GM18517 (cell line): ENCODE results near the gene AUP1.
"Not testable (repeated sequence)": the region's sequence is repeated elsewhere in the genome, so short reads cannot be mapped to it uniquely, and the experiment has no call there.

Experiments
- ATAC-seq: cut with Tn5 transposase; IDR thresholded peaks from one replicate; pipeline ENCODE4 v1.9.1; 2021; ENCODE audit warnings: mild to moderate bottlenecking, moderate library complexity; ENCODE audit not compliant: unreplicated experiment

The AUP1 gene

DNA sequence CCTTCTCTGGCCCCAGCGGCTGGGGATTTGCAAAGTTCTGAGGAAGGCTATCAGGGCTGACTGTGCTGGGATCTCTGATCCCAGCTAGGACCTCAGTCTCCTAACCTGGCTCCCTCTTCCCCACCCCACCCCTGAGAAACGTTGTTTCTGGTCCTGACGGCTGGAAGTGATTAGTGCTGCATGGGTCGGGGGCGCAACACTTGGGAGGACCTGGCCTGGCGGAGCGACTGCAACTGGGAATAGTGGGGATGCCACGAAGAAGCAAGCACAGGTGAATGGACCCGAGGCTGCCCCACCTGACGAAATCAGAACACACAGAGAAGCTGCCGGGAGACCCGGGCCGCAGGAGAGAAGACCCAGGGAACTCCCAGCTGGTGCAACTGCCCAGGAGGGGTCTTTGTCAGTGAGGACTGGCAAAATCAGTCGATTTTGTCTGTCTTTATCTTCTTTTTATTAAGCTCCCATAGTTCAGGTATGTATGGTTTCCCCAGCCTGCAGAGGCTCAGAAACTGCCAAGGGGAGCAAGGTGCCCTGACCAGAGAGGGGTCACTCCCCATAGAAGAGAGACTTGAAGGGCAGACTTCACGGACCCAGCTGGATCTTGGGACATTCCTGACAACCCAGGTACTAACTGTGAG is 29.4 kb downstream of the AUP1 start:
- no peak for ATAC-seq

DNA sequence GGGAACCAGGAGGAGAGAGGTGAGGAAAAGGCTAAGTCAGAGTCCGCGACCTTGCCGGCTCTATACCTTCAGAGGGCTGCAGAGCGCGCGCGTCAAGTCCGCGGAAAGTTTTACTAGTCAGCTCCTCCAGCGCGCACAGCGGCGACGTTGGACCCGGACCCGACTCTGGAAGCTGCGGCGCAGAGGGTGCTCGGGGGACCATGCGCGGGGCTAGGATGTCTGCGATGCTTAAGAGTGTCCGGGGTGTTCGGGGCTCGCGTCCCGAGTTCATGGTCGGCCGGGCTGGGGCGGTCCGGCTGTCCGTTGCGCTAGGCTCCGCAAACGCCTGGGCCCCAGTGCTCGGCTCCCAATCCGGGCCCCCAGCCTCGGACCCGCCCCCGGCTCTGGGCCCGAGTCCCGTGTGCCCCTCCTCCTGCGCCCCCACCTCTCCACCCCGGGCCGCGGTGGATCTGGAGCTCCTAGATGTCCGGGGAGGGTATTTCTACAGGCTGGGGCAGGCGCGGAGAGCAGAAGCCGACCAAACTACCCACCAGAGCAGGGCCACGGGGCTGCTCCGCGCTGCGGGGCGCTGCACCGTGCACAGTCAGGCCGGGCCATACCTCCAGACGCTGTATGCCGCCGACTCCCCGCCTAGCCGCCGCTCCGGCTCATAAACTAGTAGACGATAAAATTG is 30.1 kb downstream of the AUP1 start, which contains the start of gene LBX2:
Gene LBX2 (minus strand): TSS at position 337 of the 673 bp plus-strand sequence. CDS start 66 bp downstream, at position 271.
- ATAC-seq = no peak

DNA sequence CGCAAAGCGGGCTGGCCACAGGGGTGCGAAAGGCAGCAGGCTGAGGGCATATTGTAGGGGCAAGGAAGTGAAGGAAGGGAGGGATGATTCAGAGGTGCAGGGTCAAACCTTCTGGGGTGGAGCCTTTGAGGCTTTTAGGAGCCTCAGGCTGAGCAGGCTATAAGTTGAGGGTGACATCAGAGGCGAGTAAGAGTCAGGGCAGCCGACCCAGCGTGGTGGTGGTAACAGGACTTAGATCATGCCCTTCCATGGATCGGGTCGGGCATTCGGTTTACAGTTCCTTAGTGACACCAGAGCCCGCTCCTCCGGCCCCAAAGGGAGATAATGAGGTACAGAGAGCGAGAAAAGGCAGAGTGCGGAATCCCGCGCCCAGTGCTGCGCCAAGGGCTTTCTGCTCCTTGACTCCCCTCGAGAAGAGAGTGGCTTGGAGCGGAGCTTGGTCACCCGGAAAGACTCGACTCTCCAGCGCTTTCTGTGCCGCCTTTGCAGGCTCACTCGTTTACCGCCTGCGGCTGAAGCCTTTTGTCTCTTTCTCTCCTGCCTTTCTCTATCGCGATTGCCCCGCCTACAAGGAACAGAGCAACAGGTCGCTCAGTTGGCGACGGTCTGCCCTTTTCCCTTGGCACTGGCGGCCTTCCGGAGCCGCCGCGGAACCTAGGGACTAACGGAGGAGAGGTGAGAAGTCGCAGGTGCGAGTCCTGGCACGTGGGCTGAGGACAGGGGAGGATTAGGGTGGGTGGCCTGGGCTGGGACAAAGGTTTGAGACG is 30.8 kb downstream of the AUP1 start:
- ATAC-seq = no peak

DNA sequence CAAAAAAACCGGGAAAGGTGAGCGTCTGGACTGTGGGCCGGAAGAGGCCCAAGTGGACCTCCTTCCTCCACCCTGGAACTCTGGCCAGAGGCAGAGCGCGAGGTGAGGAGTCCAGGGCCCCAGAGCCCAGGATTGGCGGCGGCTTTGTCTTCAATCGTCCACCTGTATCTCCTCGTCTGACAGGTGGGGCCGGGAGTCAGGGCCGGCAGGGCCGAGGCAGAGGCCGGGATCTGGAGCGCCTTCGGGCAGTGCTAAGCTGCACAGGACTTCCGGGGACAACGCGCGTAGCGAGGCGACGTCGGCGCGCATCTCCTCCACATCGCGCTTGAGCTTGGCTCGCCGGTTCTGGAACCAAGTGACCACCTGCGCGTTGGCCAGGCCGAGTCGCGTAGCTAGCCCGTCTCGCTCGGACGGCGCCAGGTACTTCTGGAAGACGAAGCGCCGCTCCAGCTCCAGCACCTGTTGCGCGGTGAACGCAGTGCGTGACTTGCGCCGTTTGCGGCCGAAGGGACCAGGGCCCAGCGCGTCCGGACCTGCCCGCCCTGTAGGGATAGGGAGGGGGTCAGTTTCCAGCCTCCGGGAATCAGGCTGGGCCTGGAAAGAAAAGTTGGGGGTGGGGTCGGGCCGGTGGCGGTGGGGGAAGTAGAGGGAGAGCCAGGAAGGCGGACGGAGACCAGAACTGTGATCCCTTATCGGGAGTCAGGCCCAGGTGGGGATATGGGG is 31.6 kb downstream of the AUP1 start:
- ATAC-seq = no peak

DNA sequence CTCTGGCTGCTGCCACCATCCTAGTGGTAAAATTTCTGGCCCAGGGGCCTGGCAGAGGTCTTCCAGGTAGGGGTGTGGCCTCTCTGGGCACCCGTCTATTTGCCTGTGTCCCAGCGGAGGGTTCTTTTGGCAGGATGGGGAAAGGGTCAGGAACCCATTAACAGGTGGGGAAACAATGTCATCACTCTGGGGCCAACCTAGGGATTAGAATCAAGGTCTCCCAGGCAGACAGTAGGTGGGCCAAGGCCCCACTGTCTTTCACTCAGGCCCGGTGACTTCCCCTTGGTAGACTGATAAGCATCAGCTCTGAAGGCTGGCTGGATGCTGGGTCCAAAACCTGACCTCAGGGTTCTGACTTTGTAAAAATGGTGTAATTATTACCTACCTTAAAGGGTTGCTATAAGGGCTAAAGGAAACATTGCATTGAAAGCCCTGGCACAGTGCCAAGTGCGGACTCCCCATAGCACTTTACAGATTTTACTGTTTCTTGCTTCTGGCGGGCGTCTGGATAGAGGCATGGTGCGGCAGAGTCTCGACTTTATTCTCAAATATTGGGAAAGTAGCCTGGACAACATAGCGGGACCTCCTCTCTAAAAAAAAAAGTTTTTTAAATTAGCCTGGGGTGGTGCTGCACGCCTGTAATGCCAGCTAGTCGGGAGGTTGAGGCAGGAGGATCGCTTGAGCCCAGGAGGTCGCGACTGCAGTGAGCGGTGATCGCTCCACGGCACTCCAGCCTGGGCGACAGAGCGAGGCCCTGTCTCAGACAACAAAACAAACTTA is 32.3 kb downstream of the AUP1 start:
- ATAC-seq = no peak

DNA sequence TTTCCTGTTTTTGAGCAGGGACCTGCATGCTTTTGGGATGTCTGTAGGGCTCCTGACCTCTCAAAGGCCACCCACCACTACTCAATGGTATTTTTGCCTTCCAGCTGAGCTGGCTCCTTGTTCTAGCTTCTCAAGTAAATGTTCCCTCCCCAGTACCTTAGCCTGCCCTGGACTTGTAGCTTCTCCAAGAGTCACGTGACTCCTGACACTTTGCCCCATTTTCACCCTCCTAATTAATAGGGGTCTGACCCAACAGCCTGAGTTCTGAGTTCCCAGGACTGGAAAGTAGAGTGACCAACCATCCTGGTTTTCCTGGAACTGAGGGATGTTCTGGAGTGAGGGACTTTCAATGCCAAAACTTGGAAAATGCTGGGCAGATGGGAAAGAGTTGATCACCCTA is 34.1 kb downstream of the AUP1 start:
- no peak for ATAC-seq

DNA sequence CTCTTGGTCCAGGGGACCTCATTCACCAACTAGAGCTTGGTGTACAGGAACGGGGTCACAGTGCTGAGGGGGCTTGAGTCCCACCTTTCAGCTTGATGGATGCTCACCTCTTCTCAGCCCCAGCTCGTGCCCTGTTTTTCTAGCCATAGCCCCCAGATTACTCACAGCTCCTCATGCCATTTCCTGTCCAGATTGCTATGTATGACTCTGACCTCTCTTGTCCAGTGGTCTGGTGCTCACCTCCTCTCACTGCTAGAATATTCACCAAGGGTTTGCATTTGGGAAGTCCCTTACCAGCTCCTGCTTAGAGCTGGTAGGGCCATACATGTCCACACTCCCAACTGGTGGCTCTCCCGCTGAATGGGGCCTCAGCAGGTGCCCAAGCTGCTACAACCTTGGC is 36.0 kb downstream of the AUP1 start:
- no peak for ATAC-seq

DNA sequence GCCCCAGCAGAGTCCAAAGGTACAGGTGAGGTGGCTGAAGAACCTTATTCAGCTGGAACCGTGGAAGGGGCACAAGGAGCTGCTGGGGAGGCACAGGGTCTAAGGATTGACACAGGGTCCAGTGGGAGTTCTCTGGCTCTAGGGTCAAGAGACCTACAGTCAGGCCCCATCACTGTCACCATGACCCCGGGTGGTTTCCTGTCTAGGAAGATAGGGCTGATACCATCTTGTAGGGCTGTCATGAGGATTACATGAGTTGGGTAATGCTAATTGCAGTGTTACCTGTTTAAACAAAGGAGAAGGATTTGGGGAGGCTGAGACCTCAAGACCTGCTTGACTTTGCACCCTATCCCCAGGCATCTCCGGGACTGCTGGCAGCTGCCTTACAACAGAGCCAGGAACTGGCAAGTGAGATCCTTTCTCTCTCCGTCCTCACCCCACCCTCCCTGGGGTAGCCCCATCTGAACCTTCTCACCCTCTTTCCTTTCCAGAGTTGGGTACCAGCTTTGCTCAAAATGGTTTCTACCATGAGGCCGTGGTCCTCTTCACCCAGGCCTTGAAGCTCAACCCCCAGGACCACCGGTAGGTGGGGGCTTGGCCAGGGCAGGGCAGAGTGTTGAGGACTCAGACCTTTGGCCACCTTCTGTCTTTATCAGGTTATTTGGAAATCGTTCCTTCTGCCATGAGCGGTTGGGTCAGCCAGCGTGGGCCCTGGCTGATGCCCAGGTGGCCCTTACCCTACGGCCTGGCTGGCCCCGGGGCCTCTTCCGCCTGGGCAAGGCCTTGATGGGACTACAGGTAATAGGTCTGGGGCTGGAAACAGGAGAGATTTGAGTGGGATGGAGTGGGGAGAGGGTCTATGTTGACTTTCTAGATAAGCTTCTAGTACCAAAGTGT is 37.6 kb downstream of the AUP1 start:
- ATAC-seq = no peak

DNA sequence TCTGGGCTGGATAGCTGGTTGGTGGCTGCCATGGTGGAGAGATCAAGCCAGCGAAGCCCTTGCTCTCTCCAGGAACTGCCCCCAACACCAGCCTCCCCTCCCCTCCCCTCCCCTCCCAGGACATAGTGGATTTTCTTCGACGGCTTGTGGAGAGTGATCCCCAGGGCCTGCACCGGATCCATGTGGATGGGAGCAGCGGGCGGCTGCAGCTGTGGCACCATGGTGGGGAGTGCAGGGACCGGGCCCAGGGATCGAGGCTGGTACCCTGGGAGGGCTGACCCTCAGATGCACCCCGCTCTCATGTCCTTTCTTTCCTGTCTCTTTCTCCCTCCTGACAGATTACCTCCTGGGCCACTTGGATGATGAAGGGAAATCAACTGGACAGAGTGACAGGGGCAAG is 39.6 kb downstream of the AUP1 start:
- ATAC-seq = no peak

DNA sequence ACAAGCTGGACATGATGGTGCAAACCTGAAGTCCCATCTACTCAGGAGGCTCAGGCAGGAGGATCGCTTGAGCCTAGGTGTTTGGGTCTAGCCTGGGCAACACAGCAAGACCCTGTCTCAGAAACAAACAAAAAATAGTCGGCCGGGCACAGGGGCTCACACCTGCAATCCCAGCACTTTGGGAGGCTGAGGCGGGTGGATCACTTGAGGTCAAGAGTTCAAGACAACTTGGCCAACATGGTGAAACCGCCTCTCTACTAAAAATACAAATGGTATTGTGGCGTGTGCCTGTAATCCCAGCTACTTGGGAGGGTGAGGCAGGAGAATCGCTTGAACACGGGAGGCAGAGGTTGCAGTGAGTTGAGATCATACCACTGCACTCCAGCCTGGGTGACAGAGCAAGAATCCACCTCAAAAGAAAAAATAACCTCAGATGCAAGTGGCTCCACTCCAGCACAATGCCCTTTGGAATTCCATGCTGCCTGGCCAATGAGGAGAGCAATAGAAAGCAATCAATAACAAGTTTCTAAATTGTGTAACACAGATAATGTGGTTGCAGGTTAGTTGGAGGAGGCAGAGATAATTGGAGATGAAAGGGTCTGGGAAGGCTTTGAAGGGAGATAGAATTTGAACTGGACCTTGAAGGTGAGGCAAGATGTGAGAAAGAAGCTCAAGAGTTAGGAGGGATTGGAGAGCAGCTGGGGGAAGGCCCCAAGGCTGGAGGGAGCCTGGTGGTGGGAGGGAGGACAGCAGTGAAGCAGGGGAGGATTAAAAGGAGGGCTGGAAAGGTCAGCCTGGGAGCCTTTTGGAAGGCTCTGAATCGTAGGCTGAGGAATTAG is 40.6 kb downstream of the AUP1 start:
- ATAC-seq = no peak

DNA sequence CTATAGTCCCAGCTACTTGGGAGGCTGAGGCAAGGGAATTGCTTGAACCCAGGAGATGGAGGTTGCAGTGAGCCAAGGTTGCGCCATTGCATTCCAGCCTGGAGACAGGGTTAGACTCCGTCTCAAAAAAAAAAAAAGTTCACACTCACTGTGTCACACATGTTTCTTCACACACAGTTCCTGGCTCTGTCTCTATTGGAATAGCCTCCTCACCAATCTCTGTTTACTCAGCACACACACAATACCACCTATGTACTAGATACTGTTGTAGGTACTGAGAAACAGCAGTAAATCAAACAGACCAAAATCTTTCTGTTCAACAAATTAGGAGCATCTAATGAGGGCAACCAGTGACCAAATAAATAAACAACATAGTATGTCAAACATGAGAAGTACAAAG is 43.4 kb downstream of the AUP1 start:
- no peak for ATAC-seq

DNA sequence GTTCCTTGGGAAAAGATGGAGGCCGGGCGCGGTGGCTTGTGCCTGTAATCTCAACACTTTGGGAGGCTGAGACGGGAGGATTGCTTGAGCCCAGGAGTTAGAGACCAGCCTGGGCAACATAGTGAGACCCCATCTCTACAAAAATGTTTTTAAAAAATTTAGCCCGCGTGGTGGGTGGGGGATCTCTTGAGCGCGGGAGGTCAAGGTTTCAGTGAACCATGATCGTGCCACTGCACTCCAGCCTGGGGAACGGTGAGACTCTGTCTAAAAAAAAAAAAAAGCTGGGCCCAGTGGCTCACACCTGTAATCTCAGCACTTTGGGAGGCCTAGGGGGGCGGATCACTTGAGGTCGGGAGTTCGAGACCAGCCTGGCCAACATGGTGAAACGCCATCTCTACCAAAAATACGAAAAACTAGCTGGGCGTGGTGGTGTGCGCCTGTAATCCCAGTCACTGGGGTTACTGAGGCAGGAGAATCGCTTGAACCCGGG is 45.8 kb downstream of the AUP1 start:
- ATAC-seq = not testable (repeated sequence)

DNA sequence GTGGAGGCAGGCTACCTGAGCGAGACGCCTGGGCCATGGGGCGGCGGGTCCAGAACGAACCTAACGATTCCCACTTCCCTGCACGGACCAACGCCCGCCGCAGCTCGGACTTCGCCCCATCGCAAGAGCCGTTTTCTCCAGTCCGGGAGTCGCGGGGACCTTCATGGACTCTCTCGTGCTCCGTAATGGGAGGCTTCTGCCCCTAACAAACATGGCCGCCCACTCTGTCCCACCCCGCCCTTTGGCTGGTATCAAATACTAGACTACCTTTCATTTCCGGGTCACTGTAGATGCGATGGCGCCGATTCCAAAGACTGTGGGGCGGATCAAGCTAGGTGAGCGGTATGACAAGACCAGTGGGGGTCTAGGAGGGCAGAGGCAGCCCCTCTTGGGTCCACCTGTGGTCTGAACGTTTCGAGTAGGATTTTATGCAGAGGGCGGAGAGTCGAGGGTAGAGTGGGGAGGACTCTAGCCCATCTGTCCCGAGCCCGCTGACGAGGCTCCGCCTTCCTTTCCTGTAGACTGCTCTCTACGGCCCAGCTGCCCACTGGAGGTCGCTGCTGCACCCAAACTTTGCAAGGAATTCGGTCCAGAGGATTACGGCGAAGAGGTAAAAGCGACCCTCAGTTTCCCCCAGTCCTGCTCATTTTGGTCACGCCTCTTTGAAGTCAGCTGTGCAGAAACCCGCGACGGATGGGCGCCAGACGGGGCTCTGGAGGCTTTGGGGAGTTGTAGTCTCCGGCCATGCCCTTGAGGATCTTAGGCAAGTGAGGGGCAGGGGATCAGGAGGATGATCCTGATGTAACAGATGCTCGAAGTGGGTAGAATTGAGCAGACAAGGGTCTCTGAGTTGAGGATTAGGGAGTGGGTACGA is 46.5 kb downstream of the AUP1 start, which contains the start of the genes CCDC142 and TTC31:
Gene CCDC142 (minus strand): TSS at position 198 of the 874 bp plus-strand sequence. CDS start 161 bp downstream, at position 37.
Gene TTC31 (plus strand): TSS at position 281 of the 874 bp plus-strand sequence. CDS start 15 bp downstream, at position 296.
- peak; percentile 93 for ATAC-seq

DNA sequence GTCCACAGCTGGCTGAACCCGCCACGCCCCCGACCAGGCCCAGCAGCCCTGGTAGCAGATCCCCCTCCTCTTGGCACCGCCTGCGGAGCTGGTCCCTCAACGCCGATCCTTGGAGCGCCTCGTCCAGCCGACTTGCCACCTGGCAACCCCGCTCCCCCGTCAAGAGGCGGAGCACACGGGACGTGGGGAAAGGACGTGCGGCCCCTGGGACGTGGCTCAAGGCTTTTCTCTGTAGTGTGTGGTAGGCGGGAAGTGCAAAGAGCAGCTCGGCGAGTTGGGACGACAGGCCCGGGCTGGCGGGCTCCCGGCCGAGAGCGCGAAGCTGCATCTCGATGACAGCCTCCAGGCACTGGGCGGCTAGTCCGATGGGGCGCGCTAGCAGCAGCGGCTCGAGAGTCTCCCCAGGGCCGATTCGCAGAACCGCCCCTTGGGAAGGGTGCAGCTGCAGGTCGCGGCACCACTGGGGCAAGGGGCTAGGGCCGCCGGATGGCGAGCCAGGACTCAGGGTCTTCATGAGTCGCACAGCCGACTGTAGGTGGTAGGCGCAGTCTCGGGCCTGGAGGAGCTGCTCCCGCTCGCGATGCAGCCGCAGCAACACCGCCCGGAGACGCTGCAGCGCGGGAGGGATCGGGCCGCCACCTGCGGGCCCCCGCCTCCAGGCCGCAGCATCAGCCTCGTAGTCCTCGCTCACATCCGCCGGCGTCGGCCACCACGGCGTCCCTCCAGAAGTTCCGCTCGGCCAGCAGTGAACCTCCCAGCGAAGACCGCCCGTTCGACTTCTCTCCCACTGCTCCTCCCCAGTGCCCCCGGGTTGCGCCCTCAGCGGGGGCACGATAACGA is 47.3 kb downstream of the AUP1 start:
- peak; percentile 38 for ATAC-seq

DNA sequence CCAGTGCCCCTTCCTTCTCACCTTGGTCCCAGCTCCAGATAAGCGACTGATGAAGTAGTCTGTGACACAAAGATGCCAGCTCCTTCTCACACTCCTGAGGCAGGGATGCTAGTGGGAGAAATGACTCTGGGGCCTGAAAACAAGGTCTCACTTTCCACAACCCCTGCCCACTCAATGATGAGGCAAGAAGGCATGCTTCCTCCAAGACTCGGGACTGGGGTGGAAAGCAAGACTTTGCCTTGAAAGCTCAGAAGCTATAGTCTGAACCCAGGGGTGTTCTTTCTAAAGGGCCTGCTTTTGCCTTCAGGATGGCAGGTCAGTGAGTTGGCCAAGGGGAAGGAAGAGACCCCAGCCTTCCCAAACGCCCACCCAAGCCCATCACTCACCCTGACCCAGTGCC is 48.1 kb downstream of the AUP1 start:
- ATAC-seq = no peak
